GM13977 (cell line): Measurements from ENCODE around the gene BCORL1.

Source experiments
- DNase-seq: peaks from one replicate; pipeline ENCODE4 v3.0.0; 2012; ENCODE audit warnings: low spot score
- in situ Hi-C: fragments of 300-500 bp; cut with MboI; formaldehyde crosslinking; loops from one replicate; pipeline ENCODE4 v1.12.0; 2022; ENCODE audit warnings: low sequenced_read_pairs, low pct_unique_long_range_greater_than_20kb, mixed read lengths, inconsistent platforms; ENCODE audit not compliant: unreplicated experiment
- TF ChIP-seq, protein P1 (sequence below): IDR thresholded peaks from 2 replicates; pipeline ENCODE4 v1.5.1; 2012; ENCODE audit warnings: mild to moderate bottlenecking, control low read depth; ENCODE audit not compliant: insufficient read depth; ENCODE audit errors: extremely low read depth, missing control alignments

The BCORL1 gene

DNA sequence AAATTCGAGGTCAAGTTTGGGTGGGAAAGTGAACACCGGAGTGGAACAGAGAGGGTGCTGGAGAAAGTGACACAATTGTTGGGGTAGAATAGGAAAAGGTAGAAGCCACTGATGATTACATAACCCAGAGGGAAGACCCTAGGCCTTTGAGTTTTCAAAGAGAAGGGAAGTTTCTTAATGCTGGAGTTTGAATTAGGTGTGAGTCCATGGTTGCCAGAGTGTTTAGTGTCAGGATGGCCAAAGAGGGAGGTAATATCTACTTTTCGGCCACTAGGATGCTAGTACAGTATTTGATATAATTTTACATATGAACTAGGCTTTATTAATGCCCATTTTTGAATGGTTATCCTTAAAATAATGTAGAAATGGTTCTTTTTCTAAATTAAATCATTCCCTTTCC, 5.4 kb downstream of the BCORL1 start:
- TF ChIP-seq, protein P1, sequence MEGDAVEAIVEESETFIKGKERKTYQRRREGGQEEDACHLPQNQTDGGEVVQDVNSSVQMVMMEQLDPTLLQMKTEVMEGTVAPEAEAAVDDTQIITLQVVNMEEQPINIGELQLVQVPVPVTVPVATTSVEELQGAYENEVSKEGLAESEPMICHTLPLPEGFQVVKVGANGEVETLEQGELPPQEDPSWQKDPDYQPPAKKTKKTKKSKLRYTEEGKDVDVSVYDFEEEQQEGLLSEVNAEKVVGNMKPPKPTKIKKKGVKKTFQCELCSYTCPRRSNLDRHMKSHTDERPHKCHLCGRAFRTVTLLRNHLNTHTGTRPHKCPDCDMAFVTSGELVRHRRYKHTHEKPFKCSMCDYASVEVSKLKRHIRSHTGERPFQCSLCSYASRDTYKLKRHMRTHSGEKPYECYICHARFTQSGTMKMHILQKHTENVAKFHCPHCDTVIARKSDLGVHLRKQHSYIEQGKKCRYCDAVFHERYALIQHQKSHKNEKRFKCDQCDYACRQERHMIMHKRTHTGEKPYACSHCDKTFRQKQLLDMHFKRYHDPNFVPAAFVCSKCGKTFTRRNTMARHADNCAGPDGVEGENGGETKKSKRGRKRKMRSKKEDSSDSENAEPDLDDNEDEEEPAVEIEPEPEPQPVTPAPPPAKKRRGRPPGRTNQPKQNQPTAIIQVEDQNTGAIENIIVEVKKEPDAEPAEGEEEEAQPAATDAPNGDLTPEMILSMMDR = no peak
- in situ Hi-C loops = no loop called here
- DNase-seq = no peak

DNA sequence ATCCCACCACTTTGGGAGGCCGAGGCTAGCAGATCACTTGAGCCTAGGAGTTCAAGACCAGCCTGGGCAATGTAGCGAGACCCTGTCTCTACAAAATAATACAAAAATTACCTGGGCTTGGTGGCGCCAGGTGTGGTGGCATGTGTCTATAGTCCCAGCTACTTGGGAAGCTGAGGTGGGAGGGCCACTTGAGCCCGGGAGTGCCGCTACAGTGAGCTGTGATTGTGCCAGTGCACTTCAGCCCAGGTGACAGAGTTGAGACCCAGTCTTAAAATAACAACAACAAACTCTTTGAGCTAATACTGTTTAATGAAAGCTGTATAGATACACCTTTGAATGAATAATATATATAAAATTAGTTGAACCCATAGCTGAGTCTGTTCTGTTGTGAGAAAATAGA, 9.7 kb downstream of the BCORL1 start:
- in situ Hi-C loops = no loop called here
- DNase-seq = no peak
- TF ChIP-seq, protein P1 = no peak

DNA sequence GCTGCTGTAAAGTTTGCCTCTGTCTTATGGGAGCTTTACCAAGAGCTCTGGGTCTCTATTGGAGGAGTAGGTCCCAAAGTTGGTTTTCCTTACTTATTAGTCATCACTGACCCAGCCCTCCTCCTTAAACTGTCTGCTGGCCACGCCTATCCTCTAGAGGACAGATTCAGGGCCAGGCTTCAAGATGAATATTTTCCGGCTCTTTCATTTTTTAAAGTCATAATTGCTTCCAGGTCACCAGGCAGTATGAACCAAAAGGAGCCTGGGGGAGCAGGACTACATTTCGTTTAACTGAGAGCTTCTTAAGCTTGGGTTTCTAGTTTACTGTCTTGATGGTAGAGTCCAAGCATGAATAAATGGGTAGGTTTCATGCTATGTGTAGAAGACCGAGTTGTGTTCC, 13.7 kb downstream of the BCORL1 start:
- in situ Hi-C loops = no loop called here
- DNase-seq = no peak
- TF ChIP-seq, protein P1 = no peak

DNA sequence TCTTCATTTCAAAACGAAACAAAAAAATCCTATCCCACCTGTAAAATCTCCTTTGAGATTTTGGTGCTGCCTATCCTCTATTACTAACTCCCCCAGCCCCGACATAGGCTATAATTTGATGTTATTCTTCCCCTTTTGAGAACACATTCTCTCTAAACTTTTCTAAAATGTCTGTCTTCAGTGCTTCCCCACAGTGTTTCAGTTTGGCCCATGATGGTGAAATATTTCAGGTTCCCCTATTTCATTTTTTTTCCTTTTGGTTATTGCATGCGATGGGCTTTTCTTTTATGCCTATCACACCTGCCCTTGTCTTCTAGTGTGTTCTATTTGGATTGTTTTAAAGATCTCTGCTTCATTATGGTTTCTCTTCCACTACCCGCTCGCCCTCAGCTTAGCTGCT, 14.7 kb downstream of the BCORL1 start:
- no peak for DNase-seq
- TF ChIP-seq, protein P1 = no peak
- in situ Hi-C loops = no loop called here

DNA sequence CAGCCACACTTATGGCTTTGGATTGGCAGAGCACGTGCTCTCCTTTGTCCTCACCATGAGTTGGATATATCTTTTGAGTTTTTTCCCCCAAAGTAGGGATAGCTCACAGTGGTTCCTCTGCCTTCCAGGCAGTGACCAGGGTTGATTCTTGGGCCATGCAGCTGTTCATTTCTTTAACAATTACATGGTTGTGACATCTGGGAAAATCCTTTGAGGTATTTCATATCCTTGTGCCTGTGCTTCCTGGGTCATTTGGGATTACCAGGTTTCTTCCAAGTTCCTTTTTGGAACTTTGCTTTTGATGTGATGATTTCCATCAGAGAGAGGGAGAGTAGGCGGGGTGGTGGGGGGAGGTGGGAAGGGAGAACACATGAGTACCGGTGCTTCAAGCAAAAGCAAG, 15.6 kb downstream of the BCORL1 start:
- TF ChIP-seq, protein P1 = no peak
- in situ Hi-C loops = no loop called here
- no peak for DNase-seq

DNA sequence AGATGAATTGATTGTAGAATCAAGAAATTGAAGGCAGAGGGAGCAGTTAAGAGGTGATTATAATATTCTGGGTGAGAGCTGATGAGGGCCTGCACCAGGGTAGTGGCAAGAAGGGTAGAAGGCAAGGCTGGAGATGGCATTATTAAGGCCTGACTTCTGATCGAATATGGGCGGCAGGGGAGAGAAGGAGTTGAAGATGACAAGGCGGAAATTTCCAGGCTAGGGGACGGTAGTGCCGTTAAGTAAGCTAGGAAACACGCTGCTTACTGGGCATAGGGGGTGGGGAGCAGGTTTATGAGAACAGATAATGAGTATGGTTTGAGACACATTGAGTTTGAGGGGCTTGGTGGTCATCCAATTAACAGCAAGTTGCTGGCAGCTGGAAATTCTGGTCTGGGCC, 19.5 kb downstream of the BCORL1 start:
- TF ChIP-seq, protein P1 = no peak
- DNase-seq = no peak
- in situ Hi-C loops = no loop called here

DNA sequence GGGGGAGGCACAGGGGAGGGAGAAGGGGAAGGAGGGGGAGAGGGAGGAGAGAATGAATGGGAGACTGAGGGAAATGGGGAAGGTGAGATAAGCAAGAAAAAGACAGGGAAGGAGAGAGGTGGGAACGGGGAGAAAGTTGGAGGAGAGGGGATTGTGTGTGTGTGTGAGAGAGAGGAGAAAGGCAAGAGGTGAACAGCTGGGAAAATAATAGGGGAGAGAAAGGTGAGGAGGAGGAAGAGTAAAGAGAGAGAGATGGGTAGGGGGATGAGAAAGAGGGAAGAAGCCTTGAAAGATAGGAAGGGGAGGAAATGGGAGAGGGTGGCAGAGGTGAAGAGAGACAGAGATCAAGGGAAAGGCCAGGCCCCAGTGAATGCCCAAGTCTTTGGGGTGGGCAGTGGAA, 20.1 kb downstream of the BCORL1 start:
- in situ Hi-C loops = no loop called here
- TF ChIP-seq, protein P1 = no peak
- DNase-seq = no peak
